Measurements from ENCODE around the gene GPNMB.

- TF ChIP-seq, protein P1, sequence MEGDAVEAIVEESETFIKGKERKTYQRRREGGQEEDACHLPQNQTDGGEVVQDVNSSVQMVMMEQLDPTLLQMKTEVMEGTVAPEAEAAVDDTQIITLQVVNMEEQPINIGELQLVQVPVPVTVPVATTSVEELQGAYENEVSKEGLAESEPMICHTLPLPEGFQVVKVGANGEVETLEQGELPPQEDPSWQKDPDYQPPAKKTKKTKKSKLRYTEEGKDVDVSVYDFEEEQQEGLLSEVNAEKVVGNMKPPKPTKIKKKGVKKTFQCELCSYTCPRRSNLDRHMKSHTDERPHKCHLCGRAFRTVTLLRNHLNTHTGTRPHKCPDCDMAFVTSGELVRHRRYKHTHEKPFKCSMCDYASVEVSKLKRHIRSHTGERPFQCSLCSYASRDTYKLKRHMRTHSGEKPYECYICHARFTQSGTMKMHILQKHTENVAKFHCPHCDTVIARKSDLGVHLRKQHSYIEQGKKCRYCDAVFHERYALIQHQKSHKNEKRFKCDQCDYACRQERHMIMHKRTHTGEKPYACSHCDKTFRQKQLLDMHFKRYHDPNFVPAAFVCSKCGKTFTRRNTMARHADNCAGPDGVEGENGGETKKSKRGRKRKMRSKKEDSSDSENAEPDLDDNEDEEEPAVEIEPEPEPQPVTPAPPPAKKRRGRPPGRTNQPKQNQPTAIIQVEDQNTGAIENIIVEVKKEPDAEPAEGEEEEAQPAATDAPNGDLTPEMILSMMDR (conservative IDR thresholded peaks at IDR 0.05) = no peak
- TF ChIP-seq EZH2 (IDR thresholded peaks at IDR 0.05; ENCODE audit: low read depth) = no peak
These were observed 39.4 kb downstream of the GPNMB start for GRCh38 chr7:23285657-23286646.
